Endothelial cell of umbilical vein (primary cell): ENCODE data around the gene CNTF. TPM values are rescaled to one million over a fixed set of nuclear protein-coding genes. Genes with fewer than 3 reads are reported as not detected.

Experiments
- BruUV-seq: library from RNA; stranded (reverse); fragments of 400-500 nt; replicated peaks from 2 replicates; lab custom pipeline; 2021; lab: Mats Ljungman, UMichigan
- CTCF ChIA-PET: fragments of 300-600, 350-600 bp; sonication (Branson Sonifier 250); formaldehyde crosslinking; loops from one replicate; lab custom pipeline; 2021; ENCODE audit warnings: antibody characterized with exemption, inconsistent platforms; lab: Charles Lee
- POLR2A ChIA-PET: fragments of 300-600, 350-600 bp; sonication (Branson Sonifier 250); formaldehyde crosslinking; loops from one replicate; lab custom pipeline; 2021; ENCODE audit warnings: antibody characterized with exemption, inconsistent platforms; lab: Charles Lee
- DNase-seq: peaks from one replicate; pipeline ENCODE4 v3.0.0-alpha.2; 2011; ENCODE audit warnings: low read depth, low spot score
- FAIRE-seq: peaks from 2 replicates; lab custom pipeline; 2011; peaks lifted over from hg19 to GRCh38; lab: Jason Lieb, UNC
- H2AFZ ChIP-seq: 2 replicates; pipeline ENCODE4 v1.6.0; 2012; ENCODE audit warnings: low read depth, low read length, control low read depth, inconsistent platforms
- H3K27ac ChIP-seq: 2 replicates; pipeline ENCODE4 v1.5.1; 2011; ENCODE audit warnings: low read depth, mild to moderate bottlenecking, control low read depth, low read length, moderate library complexity; ENCODE audit not compliant: insufficient read depth
- H3K27me3 ChIP-seq, 2 experiments: 2 replicates each; pipeline versions ENCODE4 v1.6.0 to v1.6.1; 2011; ENCODE audit warnings: low read length in 2 of 2, mixed read lengths in 1 of 2; ENCODE audit not compliant: control insufficient read depth in 2 of 2, insufficient read depth in 2 of 2
- H3K36me3 ChIP-seq, 2 experiments: 2 replicates in 1 of 2; 3 replicates in 1 of 2; pipeline ENCODE4 v1.5.1; 2011; ENCODE audit warnings: low read length in 2 of 2, mild to moderate bottlenecking in 1 of 2, moderate library complexity in 1 of 2; ENCODE audit not compliant: control insufficient read depth in 2 of 2, insufficient read depth in 2 of 2; ENCODE audit errors: extremely low read depth in 1 of 2
- H3K4me1 ChIP-seq: 3 replicates; pipeline ENCODE4 v1.5.1; 2011; ENCODE audit warnings: mild to moderate bottlenecking, low read length; ENCODE audit not compliant: control insufficient read depth, insufficient read depth; ENCODE audit errors: extremely low read depth
- H3K4me2 ChIP-seq: 2 replicates; pipeline ENCODE4 v1.6.1; 2011; ENCODE audit warnings: low read length, control low read depth, mixed read lengths; ENCODE audit not compliant: insufficient read depth
- H3K4me3 ChIP-seq, 3 experiments: fragments of 200-600 bp in 1 of 3; sonication (generic), shearing (Covaris generic) in 1 of 3; replicated peaks in 1 of 3; 2 replicates each; pipeline ENCODE4 v1.5.1; 2011 to 2016; ENCODE audit warnings: control low read depth in 3 of 3, low read length in 3 of 3, mild to moderate bottlenecking in 2 of 3, inconsistent platforms in 1 of 3, low read depth in 1 of 3, moderate library complexity in 1 of 3; ENCODE audit not compliant: insufficient read depth in 1 of 3
- H3K79me2 ChIP-seq: 2 replicates; pipeline ENCODE4 v1.6.0; 2012; ENCODE audit warnings: low read length, inconsistent platforms; ENCODE audit not compliant: control insufficient read depth, insufficient read depth
- H3K9ac ChIP-seq: replicated peaks from 2 replicates; pipeline ENCODE3; 2011; ENCODE audit warnings: low read length, control low read depth; ENCODE audit not compliant: insufficient read depth; ENCODE audit errors: extremely low read depth
- H3K9me1 ChIP-seq: replicated peaks from 3 replicates; pipeline ENCODE4 v1.6.0; 2011; ENCODE audit warnings: mild to moderate bottlenecking, low read length; ENCODE audit not compliant: control insufficient read depth, insufficient read depth; ENCODE audit errors: extremely low read depth
- H3K9me3 ChIP-seq: replicated peaks from 2 replicates; pipeline ENCODE4 v1.5.1; 2012; ENCODE audit warnings: low read length, inconsistent platforms; ENCODE audit not compliant: control insufficient read depth, insufficient read depth
- H4K20me1 ChIP-seq: replicated peaks from 2 replicates; pipeline ENCODE3; 2011; ENCODE audit warnings: mild to moderate bottlenecking, low read length; ENCODE audit not compliant: control insufficient read depth, insufficient read depth; ENCODE audit errors: extremely low read depth
- FOS ChIP-seq: IDR thresholded peaks from 2 replicates; pipeline ENCODE4 v1.6.1; 2011; ENCODE audit warnings: mild to moderate bottlenecking, low read length, moderate library complexity, borderline replicate concordance; ENCODE audit not compliant: insufficient read depth
- GATA2 ChIP-seq: IDR thresholded peaks from 2 replicates; pipeline ENCODE4 v1.7.0; 2011; ENCODE audit warnings: low read depth, mild to moderate bottlenecking, moderate library complexity, mixed read lengths, low read length; ENCODE audit not compliant: insufficient read length, insufficient read depth
- JUN ChIP-seq: IDR thresholded peaks from 2 replicates; pipeline ENCODE4 v1.6.1; 2011; ENCODE audit warnings: borderline replicate concordance, low read depth; ENCODE audit not compliant: insufficient read length, insufficient read depth
- MYC ChIP-seq: IDR thresholded peaks from one replicate; pipeline ENCODE4 v1.6.1; 2011; ENCODE audit warnings: mild to moderate bottlenecking, low read depth, low read length
- POLR2A ChIP-seq: IDR thresholded peaks from 2 replicates; pipeline ENCODE4 v1.6.1; 2012; ENCODE audit warnings: low read depth, mild to moderate bottlenecking, control low read depth, low read length
- POLR2AphosphoS5 ChIP-seq: IDR thresholded peaks from 2 replicates; pipeline ENCODE4 v1.6.1; 2012; ENCODE audit warnings: low read depth, mild to moderate bottlenecking, control low read depth, low read length, moderate library complexity; ENCODE audit not compliant: insufficient read depth
- dilution Hi-C: fragments of 300-500 bp; cut with MboI; formaldehyde crosslinking; loops from one replicate; pipeline ENCODE4 v1.15.0; 2019; ENCODE audit warnings: low sequenced_read_pairs; ENCODE audit not compliant: extremely low pct_ligation_motif_present
- intact Hi-C: fragments of 100-400 bp; cut with micrococcal nuclease; formaldehyde crosslinking; loops from one replicate; pipeline ENCODE4 v1.10.0; 2022
- polyA plus RNA-seq, 4 experiments: library from polyadenylated mRNA; depleted of rRNA in 3 of 4; stranded (reverse) in 3 of 4; unstranded in 1 of 4; fragments of >200 nt; gene quantifications; 2 replicates each; pipeline versions ENCODE4 v1.2.1 to v1.2.3, GENCODE V29; 2011 to 2012; ENCODE audit warnings: missing spikeins in 1 of 4
- total RNA-seq: library from RNA; stranded (reverse); gene quantifications from 2 replicates; pipeline ENCODE4 v1.2.3, GENCODE V29; 2021
- TF ChIP-seq, protein P1 (sequence below), 2 donors: IDR thresholded peaks; 1 replicate in 1 of 2; 2 replicates in 1 of 2; pipeline ENCODE4 v1.5.1; 2011; ENCODE audit warnings: low read length in 2 of 2, mild to moderate bottlenecking in 2 of 2, moderate library complexity in 2 of 2, control low read depth in 1 of 2, inconsistent platforms in 1 of 2, low read depth in 1 of 2; ENCODE audit not compliant: insufficient read depth in 1 of 2; ENCODE audit errors: extremely low read depth in 1 of 2
- TF ChIP-seq, protein P2 (sequence below): IDR thresholded peaks from 2 replicates; pipeline ENCODE4 v1.6.1; 2011; ENCODE audit not compliant: insufficient read depth, insufficient read length

CNTF gene
- total and polyA plus RNA-seq, 2 donors (not counting 3 experiments of a cell fraction or from before 2014, with no cell fraction given), result 0.84 to 3.3 TPM

DNA sequence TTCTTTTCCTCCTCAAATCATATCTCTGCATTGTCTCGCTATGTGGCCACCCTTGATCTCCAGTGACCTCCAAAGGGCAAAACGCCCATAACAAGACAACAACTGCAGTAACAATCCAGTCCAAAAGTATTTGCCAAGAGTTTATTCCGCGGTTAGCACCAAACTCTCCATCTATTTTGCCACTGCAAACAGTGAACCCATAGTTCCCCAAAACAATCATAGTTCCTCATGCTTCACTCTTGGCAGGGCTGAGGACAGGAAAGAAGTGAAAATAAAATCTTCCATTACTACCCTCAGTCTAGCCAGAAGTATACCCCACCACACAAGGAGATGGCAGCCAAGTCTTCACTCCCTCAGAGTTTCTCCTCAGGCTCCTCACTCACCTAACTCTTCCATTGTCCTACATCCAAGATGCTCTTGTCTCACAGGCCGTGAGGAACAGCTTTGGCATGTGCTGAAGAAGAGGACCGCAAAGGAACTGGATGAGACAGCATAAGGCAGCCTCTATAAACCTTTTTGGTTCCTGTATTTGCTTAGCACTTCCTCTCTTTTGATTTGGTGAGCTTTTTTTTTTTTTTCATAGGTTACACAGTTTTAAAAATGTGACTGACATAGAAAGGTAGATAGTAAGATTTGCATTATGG is 47.0 kb upstream of the CNTF start, which contains the start of gene LPXN:
TSS of gene LPXN (minus strand) at position 480 of the 644 bp plus-strand sequence. CDS start at position 396, 84 bp downstream.
- intact Hi-C loops, result loop anchor here (2.0 to 10.0 kb wide), 2 partner anchors 567 to 1261 kb away; partner anchors contain the start of gene FAM111A

More for the DNA sequence above, 47.0 kb upstream of the CNTF start, which contains the start of gene LPXN:
- H3K9ac ChIP-seq, result peak within 1 kb of the TSS; percentile 100
- no peaks in the 10 kb centered on the region for H3K27me3 ChIP-seq
- ChIA-PET CTCF (interaction anchor here (4.3 to 5.8 kb wide), 2 partner anchors 7 to 53 kb away, joined by 37 to 62 read pairs; no protein-coding TSS in a partner anchor), POLR2A (no interaction called here)
- dilution Hi-C loops, result no loop called here
- TF ChIP-seq FOS, result no peak
- TF ChIP-seq, protein P1, sequence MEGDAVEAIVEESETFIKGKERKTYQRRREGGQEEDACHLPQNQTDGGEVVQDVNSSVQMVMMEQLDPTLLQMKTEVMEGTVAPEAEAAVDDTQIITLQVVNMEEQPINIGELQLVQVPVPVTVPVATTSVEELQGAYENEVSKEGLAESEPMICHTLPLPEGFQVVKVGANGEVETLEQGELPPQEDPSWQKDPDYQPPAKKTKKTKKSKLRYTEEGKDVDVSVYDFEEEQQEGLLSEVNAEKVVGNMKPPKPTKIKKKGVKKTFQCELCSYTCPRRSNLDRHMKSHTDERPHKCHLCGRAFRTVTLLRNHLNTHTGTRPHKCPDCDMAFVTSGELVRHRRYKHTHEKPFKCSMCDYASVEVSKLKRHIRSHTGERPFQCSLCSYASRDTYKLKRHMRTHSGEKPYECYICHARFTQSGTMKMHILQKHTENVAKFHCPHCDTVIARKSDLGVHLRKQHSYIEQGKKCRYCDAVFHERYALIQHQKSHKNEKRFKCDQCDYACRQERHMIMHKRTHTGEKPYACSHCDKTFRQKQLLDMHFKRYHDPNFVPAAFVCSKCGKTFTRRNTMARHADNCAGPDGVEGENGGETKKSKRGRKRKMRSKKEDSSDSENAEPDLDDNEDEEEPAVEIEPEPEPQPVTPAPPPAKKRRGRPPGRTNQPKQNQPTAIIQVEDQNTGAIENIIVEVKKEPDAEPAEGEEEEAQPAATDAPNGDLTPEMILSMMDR (IDR thresholded peaks at IDR 0.05; ENCODE audit: extremely low read depth in 1 of 2, insufficient read depth in 1 of 2, low read depth in 1 of 2, low read length in 2 of 2), result no peak
- TF ChIP-seq, protein P2, sequence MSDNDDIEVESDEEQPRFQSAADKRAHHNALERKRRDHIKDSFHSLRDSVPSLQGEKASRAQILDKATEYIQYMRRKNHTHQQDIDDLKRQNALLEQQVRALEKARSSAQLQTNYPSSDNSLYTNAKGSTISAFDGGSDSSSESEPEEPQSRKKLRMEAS, result no peak
- no peak for TF ChIP-seq POLR2AphosphoS5
- TF ChIP-seq POLR2A, result peak; percentile 31
- no peak for TF ChIP-seq JUN
- TF ChIP-seq MYC, result no peak
- TF ChIP-seq GATA2, result no peak
- H3K27ac ChIP-seq, result peak within 1 kb of the TSS; percentile 99
- no TSS peak for BruUV-seq
- peak within 1 kb of the TSS; percentile 78 for H3K4me2 ChIP-seq
- FAIRE-seq (peak; percentile 18), DNase-seq (peak; percentile 13)
- peaks cover 10% of the 10 kb centered on the region for H3K79me2 ChIP-seq
- H3K9me1 ChIP-seq, result no peaks in the 10 kb centered on the region
- H3K9me3 ChIP-seq, result no peaks in the 10 kb centered on the region
- no peaks in the 10 kb centered on the region for H4K20me1 ChIP-seq
- peak within 1 kb of the TSS; percentile 71 for H2AFZ ChIP-seq
- no peaks in the 10 kb centered on the region for H3K36me3 ChIP-seq
- peaks cover 50% of the 10 kb centered on the region for H3K4me1 ChIP-seq
- no peak within 1 kb of the TSS for H3K4me3 ChIP-seq
